Motor neuron (in vitro differentiated cells): ENCODE data around the gene RASSF8. TPM values are rescaled to one million over a fixed set of nuclear protein-coding genes. Genes with fewer than 3 reads are reported as not detected.

Experiments used
- ATAC-seq, 8 experiments: fragments of 200-7000 bp; cut with Tn5 transposase; replicated peaks in 6 of 8; 2 replicates each; pipeline ENCODE4 v1.8.0; 2021; ENCODE audit warnings: mild to moderate bottlenecking in 8 of 8, moderate library complexity in 8 of 8
- H3K27ac ChIP-seq, 2 donors: fragments of 250-450 bp; sonication (Bioruptor Pico); 2 replicates each; pipeline ENCODE4 v1.9.0; 2021; ENCODE audit warnings: antibody characterized with exemption in 2 of 2, mild to moderate bottlenecking in 2 of 2, moderate library complexity in 1 of 2
- H3K4me1 ChIP-seq, 2 donors: fragments of 250-450 bp; sonication (Bioruptor Pico); replicated peaks in 1 of 2; 2 replicates each; pipeline ENCODE4 v1.6.1; 2021; ENCODE audit warnings: antibody characterized with exemption in 2 of 2, mild to moderate bottlenecking in 2 of 2, moderate library complexity in 1 of 2
- H3K4me3 ChIP-seq, 5 donors: fragments of 250-450 bp; sonication (Bioruptor Pico); 2 replicates each; pipeline ENCODE4 v1.9.0; 2021; ENCODE audit warnings: antibody characterized with exemption in 5 of 5, mild to moderate bottlenecking in 5 of 5, moderate library complexity in 4 of 5
- WGBS, 10 experiments: fragments of 450-650 bp; shearing (Covaris generic); methylation state at CpG; one replicate each; pipeline ENCODE4 v1.0.0; 2022; 5-methylcytosine and 5-hydroxymethylcytosine counted together
- in situ Hi-C, 9 experiments: fragments of 400-800 bp; cut with MboI; loops; one replicate each; pipeline ENCODE4 v1.15.0; 2021; ENCODE audit warnings: low sequenced_read_pairs in 9 of 9, low pct_unique_long_range_greater_than_20kb in 2 of 9; ENCODE audit not compliant: unreplicated experiment in 9 of 9
- total RNA-seq, 8 experiments: library from RNA; unstranded; fragments of 300-600 nt; gene quantifications; 2 replicates each; pipeline versions ENCODE4 v1.2.3 to v1.2.4, GENCODE V29; 2022

Gene RASSF8
- total RNA-seq, 8 experiments from 2014 or later, result 17.3 to 91.7 (median 37.2) TPM

DNA sequence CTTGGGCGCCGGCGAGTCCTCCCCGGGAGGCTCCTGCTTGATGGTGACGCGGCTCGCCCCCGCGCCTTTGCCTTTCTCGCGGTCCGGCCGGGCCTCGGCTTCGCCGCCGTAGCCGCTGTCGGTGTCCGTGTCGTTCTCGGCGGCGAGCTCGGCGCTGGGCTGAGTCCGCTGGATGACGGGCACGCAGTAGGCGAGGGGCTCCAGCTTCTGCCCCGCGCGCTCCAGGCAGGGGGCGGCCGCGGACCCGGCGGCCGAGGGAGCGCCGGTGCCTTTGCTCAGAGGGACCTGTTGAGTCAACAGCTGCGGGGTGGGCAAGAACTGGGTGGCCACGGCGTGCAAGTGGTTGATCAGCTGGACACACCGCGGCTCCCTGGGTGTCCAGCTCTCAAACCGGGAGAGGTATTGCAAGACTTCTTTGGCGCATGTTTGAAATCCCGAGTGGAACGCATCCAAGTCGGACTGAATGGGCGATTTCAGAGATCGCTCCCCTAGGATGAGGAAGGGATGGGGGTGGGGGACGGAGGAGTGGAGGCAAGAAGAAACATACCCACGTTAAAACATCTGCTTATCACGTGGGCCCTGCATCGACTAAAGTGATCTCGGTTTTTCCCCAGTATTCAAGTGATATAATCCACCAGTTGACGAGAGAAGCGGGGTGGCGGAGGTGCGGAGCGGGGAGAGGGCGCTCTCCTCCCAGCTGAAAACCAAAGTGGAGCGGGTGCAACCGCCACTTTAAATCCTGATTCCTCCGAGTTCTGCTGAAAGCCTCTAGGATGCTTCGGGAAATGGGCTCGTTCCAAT, 164.4 kb downstream of the RASSF8 start:
- ATAC-seq, result peak; percentile 3 to 49 (median 34)
- in situ Hi-C loops, result loop anchor here in 3 of 9 experiments (25.0 kb wide), 1 partner anchor 514 kb away; no protein-coding TSS in a partner anchor
- WGBS, 10 experiments, result 0 to 7% (median 1%) methylated on average over 3 to 23 of the region's 69 CpGs; no CpG with 5 or more reads in 5 of the 10 experiments
- no peak overlapping the region for H3K27ac ChIP-seq
- peaks cover 7 to 9% of the 10 kb centered on the region in 2 donors for H3K4me1 ChIP-seq
- peak overlapping the region; percentile 38 to 57 (median 53) for H3K4me3 ChIP-seq

- Histone ChIP-seq H3K27ac (no peak overlapping the region), H3K4me1 (peaks cover 7 to 9% of the 10 kb centered on the region in 2 donors), H3K4me3 (peak overlapping the region in 4 of 5 donors; percentile 38 to 57 (median 55))
- in situ Hi-C loops, result loop anchor here in 3 of 9 experiments (25.0 kb wide), 1 partner anchor 514 kb away; no protein-coding TSS in a partner anchor
- ATAC-seq, result no peak
- WGBS, 10 experiments, result 0 to 19% (median 3%) methylated on average over 1 to 8 of the region's 8 CpGs; no CpG with 5 or more reads in 2 of the 10 experiments
These were observed 165.0 kb downstream of the RASSF8 start for GRCh38 chr12:26123482-26123980.

DNA sequence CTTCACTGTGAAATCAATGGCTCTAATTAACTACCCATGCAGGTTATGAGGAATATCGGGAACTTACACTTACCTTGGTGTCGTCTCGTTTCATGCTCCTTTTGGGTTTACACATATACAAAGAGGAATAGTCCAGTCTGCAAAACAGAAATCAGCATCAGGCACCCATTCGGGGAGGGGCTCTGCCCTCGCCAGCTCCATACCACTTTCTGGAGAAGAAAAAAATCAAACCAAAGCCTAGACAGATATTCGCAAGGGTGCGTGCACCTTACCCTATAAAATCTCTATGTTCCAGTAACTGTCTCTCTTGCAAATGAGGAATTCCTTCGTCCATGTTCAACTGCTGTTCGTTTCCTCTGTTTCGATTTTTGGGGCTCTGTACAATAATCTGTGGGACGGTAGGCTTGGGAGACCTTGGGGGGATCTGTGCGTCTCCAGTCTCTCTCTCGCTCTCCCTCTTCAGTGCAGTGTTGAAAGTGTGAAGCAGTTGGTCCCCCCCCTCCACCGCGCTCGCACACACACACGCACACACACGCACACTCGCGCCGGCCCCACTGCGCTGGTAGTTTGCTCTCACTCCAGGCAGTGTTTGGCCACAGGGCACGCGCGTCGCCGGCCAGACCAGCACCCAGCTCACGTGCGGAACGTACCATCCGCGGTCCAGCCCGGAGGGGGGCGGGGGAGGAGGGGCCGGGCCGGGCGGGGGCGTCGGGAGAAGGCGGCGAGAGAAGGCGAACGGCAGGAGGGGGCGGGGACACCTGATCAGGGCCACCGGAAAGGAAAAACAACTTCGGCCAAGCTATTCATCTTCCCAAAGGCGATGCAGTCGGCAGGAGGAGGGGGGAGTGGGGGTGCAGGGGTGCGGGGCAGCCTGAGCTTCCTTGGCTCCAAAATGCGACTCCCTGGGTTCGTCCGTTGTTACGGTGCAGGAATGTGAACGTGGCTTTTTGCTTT, 166.2 kb downstream of the RASSF8 start, which contains the start of gene BHLHE41:
Gene BHLHE41, minus strand, starts transcription at position 592 of the 954 bp plus-strand sequence. Its CDS starts 258 bp downstream, at position 334.
- Histone ChIP-seq H3K27ac (peak within 1 kb of the TSS; percentile 44 to 80), H3K4me1 (peaks cover 7 to 9% of the 10 kb centered on the region in 2 donors), H3K4me3 (peak within 1 kb of the TSS; percentile 38 to 57 (median 49))
- in situ Hi-C loops, result loop anchor here in 3 of 9 experiments (25.0 kb wide), 1 partner anchor 513 kb away; no protein-coding TSS in a partner anchor
- ATAC-seq, result peak; percentile 4 to 48 (median 32)
- WGBS, 10 experiments, result 0 to 7% (median 2%) methylated on average over 3 to 15 of the region's 54 CpGs; no CpG with 5 or more reads in 1 of the 10 experiments

DNA sequence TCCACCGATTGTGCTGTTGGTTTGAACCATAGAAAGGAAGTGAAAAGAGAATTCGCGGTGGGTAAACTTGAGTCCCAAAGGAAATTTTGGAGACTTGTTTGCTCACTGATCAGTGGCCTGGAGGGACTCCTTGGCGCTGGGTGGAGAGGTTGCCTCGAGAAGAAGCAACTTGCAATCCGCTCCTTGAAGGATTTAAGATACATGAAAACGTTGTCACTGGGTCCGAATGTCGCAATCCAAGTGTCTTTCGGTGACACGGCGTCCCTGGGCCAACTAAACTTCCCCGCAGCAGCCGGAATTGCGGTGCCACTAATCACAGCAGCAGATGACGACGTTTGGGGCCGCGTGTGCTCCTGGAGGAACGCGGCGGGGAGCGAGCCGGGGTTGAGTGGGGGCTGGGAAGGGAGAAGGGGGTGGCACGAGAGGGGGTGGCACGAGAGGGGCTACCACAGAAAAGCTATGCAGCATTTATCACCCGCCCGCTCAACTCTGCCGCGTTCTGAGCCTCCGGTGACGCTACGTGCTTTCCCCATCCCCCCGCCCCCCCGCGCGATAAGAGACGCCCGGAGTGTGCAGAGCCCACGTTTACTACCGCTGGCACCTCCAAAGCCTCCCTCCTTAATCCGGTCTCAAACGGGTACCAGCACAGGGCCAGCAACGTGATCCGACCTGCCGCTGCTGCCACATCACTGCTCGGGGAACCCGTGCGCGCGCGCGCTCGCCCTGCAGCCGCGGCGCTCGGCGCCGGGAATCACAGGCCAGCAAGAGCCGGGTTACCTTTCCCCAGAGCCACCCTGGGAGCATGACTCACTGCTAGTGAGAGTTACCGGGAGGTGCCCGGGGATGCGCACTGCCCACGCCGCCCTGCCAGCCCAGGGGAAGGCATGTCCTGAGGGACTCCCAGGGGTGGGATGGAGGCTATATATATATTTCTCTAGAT, 167.2 kb downstream of the RASSF8 start:
- WGBS, 10 experiments, result 0 to 2% (median 0%) methylated on average over 1 to 10 of the region's 66 CpGs; no CpG with 5 or more reads in 3 of the 10 experiments
- H3K4me3 ChIP-seq, result peak overlapping the region; percentile 38 to 57 (median 49)
- in situ Hi-C loops, result no loop called here
- peaks cover 7 to 9% of the 10 kb centered on the region in 2 donors for H3K4me1 ChIP-seq
- ATAC-seq, result peak; percentile 52 to 84 (median 78)
- peak overlapping the region; percentile 44 to 80 for H3K27ac ChIP-seq

DNA sequence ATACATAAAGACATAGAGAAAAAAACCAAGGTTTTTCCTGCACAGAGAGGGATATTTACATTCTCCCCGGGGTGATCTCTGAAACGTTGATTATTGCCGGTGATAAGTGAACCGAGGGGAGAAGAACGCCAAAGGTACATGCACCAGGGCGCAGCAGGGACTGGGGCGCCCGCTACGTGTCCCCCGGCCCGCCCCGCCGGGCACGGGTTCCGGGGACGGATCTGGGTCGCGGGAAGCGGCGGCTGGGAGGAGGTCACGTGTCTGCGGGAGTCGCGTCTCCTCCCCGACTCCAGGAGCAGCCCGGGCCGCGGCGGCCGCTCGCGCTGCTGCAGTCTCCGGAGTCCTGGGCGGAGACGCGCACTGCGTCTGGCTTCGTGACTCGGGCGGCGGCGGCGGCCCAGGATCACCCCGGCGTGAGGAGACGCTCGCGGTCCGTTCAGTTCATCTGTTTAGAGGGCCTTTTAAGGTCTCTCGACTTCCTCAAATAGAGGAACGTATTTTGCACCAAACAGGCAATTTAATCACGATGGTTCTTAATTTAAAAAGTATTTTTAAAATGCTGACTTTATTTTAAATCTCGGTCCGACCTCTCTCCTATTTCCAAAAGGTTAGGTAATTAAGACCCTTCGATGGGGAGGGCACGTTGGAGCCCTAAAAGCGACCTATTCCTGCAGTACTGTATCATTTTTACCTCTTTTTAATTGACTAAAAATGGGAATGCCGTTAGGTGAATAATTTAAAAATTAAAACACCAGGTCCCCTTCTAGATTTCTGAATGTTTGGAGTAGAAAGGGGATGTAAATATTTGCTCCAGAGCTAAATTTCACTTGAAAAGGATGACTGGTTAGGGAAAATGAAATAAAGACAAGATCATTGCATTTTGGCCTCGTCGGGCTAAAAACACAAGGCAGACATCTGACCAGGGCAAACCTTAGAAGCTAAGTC, 168.1 kb downstream of the RASSF8 start:
- Histone ChIP-seq H3K4me3 (peak overlapping the region; percentile 38 to 57 (median 49)), H3K4me1 (peaks cover 7 to 9% of the 10 kb centered on the region in 2 donors), H3K27ac (peak overlapping the region; percentile 44 to 80)
- WGBS, 10 experiments, result 0 to 50% (median 13%) methylated on average over 4 to 24 of the region's 60 CpGs
- in situ Hi-C loops, result no loop called here
- peak; percentile 50 to 75 (median 66) for ATAC-seq

- no peak for ATAC-seq
- in situ Hi-C loops, result no loop called here
- Histone ChIP-seq H3K4me1 (peaks cover 7 to 9% of the 10 kb centered on the region in 2 donors), H3K27ac (no peak overlapping the region), H3K4me3 (peak overlapping the region in 1 of 5 donors; percentile 57)
- 49 to 100% (median 61%) methylated on average over 2 of the region's 2 CpGs; no CpG with 5 or more reads in 1 of the 10 experiments for WGBS, 10 experiments
These were observed 168.9 kb downstream of the RASSF8 start for GRCh38 chr12:26127404-26127803.

- in situ Hi-C loops, result no loop called here
- Histone ChIP-seq H3K27ac (no peak overlapping the region), H3K4me1 (peaks cover 5 to 7% of the 10 kb centered on the region in 2 donors), H3K4me3 (no peak overlapping the region)
- ATAC-seq, result no peak
These were observed 169.7 kb downstream of the RASSF8 start for GRCh38 chr12:26128168-26128567.

Other genes starting within 250 kb of the RASSF8 start
- 10 to 100 TPM in 1 of 8 experiments, 1 to 10 TPM in 1, under 1 TPM in 5, not detected in 1; 0.14 to 42.1 (median 0.52) TPM for gene BHLHE41, start 166.4 kb downstream of the RASSF8 start, total RNA-seq
- 10 to 100 TPM in 1 of 8 experiments, 1 to 10 TPM in 4, under 1 TPM in 3; 0.54 to 17.3 (median 1.9) TPM for gene SSPN, start 236.9 kb downstream of the RASSF8 start, total RNA-seq